HCT116 (cell line): Measurements from ENCODE around the gene GOLT1A. TPM values are rescaled to one million over a fixed set of nuclear protein-coding genes. Genes with fewer than 3 reads are reported as not detected.

Source experiments
- ATAC-seq: fragments of 200-7000 bp; cut with Tn5 transposase; 2 replicates; pipeline ENCODE4 v1.9.1; 2020; ENCODE audit warnings: mild to moderate bottlenecking, moderate library complexity
- BruUV-seq: library from RNA; stranded (reverse); fragments of 400-500 nt; replicated peaks from 2 replicates; lab custom pipeline; 2021; lab: Mats Ljungman, UMichigan
- CTCF ChIA-PET: fragments of 300-600 bp; sonication (Branson Sonifier 250); formaldehyde crosslinking; loops from one replicate; lab custom pipeline; 2021; ENCODE audit warnings: antibody characterized with exemption; lab: Charles Lee
- POLR2A ChIA-PET: fragments of 300-600, 350-600 bp; sonication (Branson Sonifier 250); formaldehyde crosslinking; loops from one replicate; lab custom pipeline; 2021; ENCODE audit warnings: antibody characterized with exemption; lab: Charles Lee
- RAD21 ChIA-PET, 2 experiments: fragments of 300-600 bp; sonication (Branson Sonifier 250); formaldehyde crosslinking; loops; one replicate each; lab custom pipeline; 2023; ENCODE audit warnings: low total read pairs in 2 of 2; ENCODE audit not compliant: uncharacterized antibody in 2 of 2, unreplicated experiment in 2 of 2, low non-redundant PET in 1 of 2; lab: Charles Lee
- DNase-seq: peaks from one replicate; pipeline ENCODE4 v3.0.0-alpha.2; 2010; ENCODE audit warnings: low read depth, low spot score
- H2AFZ ChIP-seq: fragments of 200-600 bp; shearing (Covaris generic), sonication (generic); 2 replicates; pipeline ENCODE4 v1.6.1; 2017; ENCODE audit warnings: low read depth, mixed run types, mixed read lengths, antibody characterized with exemption, low read length; ENCODE audit not compliant: poor library complexity, severe bottlenecking
- H3K27ac ChIP-seq: 2 replicates; pipeline ENCODE4 v1.5.1; 2012; ENCODE audit warnings: low read depth, low read length
- H3K27me3 ChIP-seq: fragments of 200-600 bp; sonication (generic); 2 replicates; pipeline ENCODE4 v1.6.1; 2016; ENCODE audit warnings: mixed run types, low read length, mixed read lengths; ENCODE audit not compliant: insufficient read depth
- H3K36me3 ChIP-seq, 2 experiments: fragments of 200-500 bp in 1 of 2; fragments of 200-600 bp in 1 of 2; sonication (Bioruptor generic) in 1 of 2; sonication (generic) in 1 of 2; 2 replicates each; pipeline versions ENCODE4 v1.5.1 to v1.6.1; 2014 to 2016; ENCODE audit warnings: low read length in 2 of 2, inconsistent platforms in 1 of 2, mixed read lengths in 1 of 2, mixed run types in 1 of 2; ENCODE audit not compliant: insufficient read depth in 2 of 2, control insufficient read depth in 1 of 2
- H3K4me1 ChIP-seq, 2 experiments: fragments of 200-600 bp in 1 of 2; sonication (generic) in 1 of 2; 2 replicates each; pipeline versions ENCODE4 v1.5.1 to v1.6.1; 2012 to 2017; ENCODE audit warnings: low read length in 2 of 2, inconsistent platforms in 1 of 2, mild to moderate bottlenecking in 1 of 2, mixed read lengths in 1 of 2, mixed run types in 1 of 2, moderate library complexity in 1 of 2; ENCODE audit not compliant: insufficient read depth in 2 of 2, control insufficient read depth in 1 of 2
- H3K4me2 ChIP-seq: fragments of 200-600 bp; sonication (generic); 2 replicates; pipeline ENCODE4 v1.6.1; 2017; ENCODE audit warnings: mixed run types, low read length, mixed read lengths
- H3K4me3 ChIP-seq, 2 experiments: fragments of 200-600 bp in 1 of 2; sonication (generic) in 1 of 2; replicated peaks in 1 of 2; 2 replicates each; pipeline ENCODE4 v1.5.1; 2011 to 2016; ENCODE audit warnings: low read length in 2 of 2, control low read depth in 1 of 2, low read depth in 1 of 2, mild to moderate bottlenecking in 1 of 2, mixed read lengths in 1 of 2, mixed run types in 1 of 2
- H3K79me2 ChIP-seq: fragments of 200-600 bp; sonication (generic); 2 replicates; pipeline ENCODE4 v1.6.1; 2017; ENCODE audit warnings: mild to moderate bottlenecking, mixed run types, low read length, moderate library complexity, mixed read lengths; ENCODE audit not compliant: insufficient read depth
- H3K9ac ChIP-seq: fragments of 200-600 bp; sonication (generic); 2 replicates; pipeline ENCODE4 v1.6.1; 2016; ENCODE audit warnings: low read length, mixed read lengths
- H3K9me2 ChIP-seq: fragments of 200-600 bp; sonication (generic), shearing (Covaris generic); 2 replicates; pipeline ENCODE4 v1.6.1; 2017; ENCODE audit warnings: mixed run types, mild to moderate bottlenecking, moderate library complexity; ENCODE audit not compliant: insufficient read depth
- H3K9me3 ChIP-seq, 2 experiments: fragments of 200-500 bp in 1 of 2; fragments of 200-600 bp in 1 of 2; sonication (Bioruptor generic) in 1 of 2; sonication (generic) in 1 of 2; 2 replicates each; pipeline ENCODE4 v1.6.1; 2014 to 2017; ENCODE audit warnings: low read length in 2 of 2, mixed read lengths in 2 of 2, inconsistent platforms in 1 of 2, low read depth in 1 of 2, mild to moderate bottlenecking in 1 of 2, mixed run types in 1 of 2, moderate library complexity in 1 of 2; ENCODE audit not compliant: control insufficient read depth in 1 of 2, insufficient read depth in 1 of 2
- H4K20me1 ChIP-seq: fragments of 200-600 bp; sonication (generic), shearing (Covaris generic); 2 replicates; pipeline ENCODE4 v1.6.1; 2017; ENCODE audit warnings: mixed run types, mild to moderate bottlenecking, moderate library complexity; ENCODE audit not compliant: insufficient read depth
- CBX3 ChIP-seq: IDR thresholded peaks from 2 replicates; pipeline ENCODE4 v1.6.1; 2012; ENCODE audit warnings: low read depth
- CEBPB ChIP-seq: IDR thresholded peaks from 2 replicates; pipeline ENCODE4 v1.6.1; 2012; ENCODE audit warnings: low read depth
- ELF1 ChIP-seq: IDR thresholded peaks from 2 replicates; pipeline ENCODE4 v1.6.1; 2012; ENCODE audit warnings: low read depth, borderline replicate concordance
- EZH2phosphoT487 ChIP-seq: fragments of 200-600 bp; IDR thresholded peaks from 2 replicates; pipeline ENCODE4 v1.6.1; 2018; ENCODE audit warnings: antibody characterized with exemption, borderline replicate concordance
- FOSL1 ChIP-seq: IDR thresholded peaks from 2 replicates; pipeline ENCODE4 v1.6.1; 2012; ENCODE audit warnings: low read depth
- JUND ChIP-seq: IDR thresholded peaks from 2 replicates; pipeline ENCODE4 v1.6.1; 2012
- MAX ChIP-seq: IDR thresholded peaks from 2 replicates; pipeline ENCODE4 v1.6.1; 2012
- POLR2AphosphoS5 ChIP-seq: IDR thresholded peaks from 2 replicates; pipeline ENCODE4 v1.6.1; 2011; ENCODE audit warnings: mild to moderate bottlenecking, low read depth, low read length, moderate library complexity
- RAD21 ChIP-seq: IDR thresholded peaks from 2 replicates; pipeline ENCODE4 v1.6.1; 2012; ENCODE audit warnings: low read depth, mild to moderate bottlenecking
- REST ChIP-seq: IDR thresholded peaks from 2 replicates; pipeline ENCODE4 v1.6.1; 2012; ENCODE audit warnings: low read depth
- SIN3A ChIP-seq: IDR thresholded peaks from 2 replicates; pipeline ENCODE4 v1.6.1; 2012; ENCODE audit warnings: low read depth
- SRF ChIP-seq: IDR thresholded peaks from 2 replicates; pipeline ENCODE4 v1.6.1; 2012; ENCODE audit warnings: low read depth
- TCF7L2 ChIP-seq: IDR thresholded peaks from 2 replicates; pipeline ENCODE4 v1.7.0; 2011; ENCODE audit warnings: borderline replicate concordance, inconsistent platforms; ENCODE audit not compliant: insufficient read depth, insufficient read length; ENCODE audit errors: extremely low read depth
- ZFX ChIP-seq: fragments of 450-650 bp; IDR thresholded peaks from 2 replicates; pipeline ENCODE4 v1.6.1; 2017
- ZNF274 ChIP-seq: fragments of 200-500 bp; sonication (Bioruptor generic); IDR thresholded peaks from 2 replicates; pipeline ENCODE4 v1.6.1; 2014; ENCODE audit warnings: mild to moderate bottlenecking, low read depth, low read length, inconsistent platforms
- intact Hi-C: fragments of 100-400 bp; cut with micrococcal nuclease; formaldehyde crosslinking; loops from 2 replicates; pipeline ENCODE4 v1.10.0; 2022
- total RNA-seq: library from RNA; stranded (reverse); gene quantifications from one replicate; pipeline ENCODE4 v1.2.1, GENCODE V29; 2021; ENCODE audit not compliant: unreplicated experiment
- TF ChIP-seq, protein P1 (sequence below): IDR thresholded peaks from 2 replicates; pipeline ENCODE4 v1.6.1; 2012
- TF ChIP-seq, protein P2 (sequence below), 3 experiments: fragments of 200-600 bp in 1 of 3; sonication (generic) in 1 of 3; IDR thresholded peaks in 2 of 3; conservative IDR thresholded peaks in 1 of 3; 2 replicates each; pipeline ENCODE4 v1.5.1; 2012 to 2017; ENCODE audit warnings: low read depth in 2 of 3, low read length in 2 of 3, antibody characterized with exemption in 1 of 3, borderline replicate concordance in 1 of 3, control low read depth in 1 of 3, mild to moderate bottlenecking in 1 of 3, mixed read lengths in 1 of 3, mixed run types in 1 of 3, moderate library complexity in 1 of 3; ENCODE audit not compliant: insufficient read depth in 1 of 3
- TF ChIP-seq, protein P3 (sequence below): IDR thresholded peaks from 2 replicates; pipeline ENCODE4 v1.6.1; 2011; ENCODE audit warnings: mild to moderate bottlenecking, low read length, moderate library complexity; ENCODE audit not compliant: insufficient replicate concordance; ENCODE audit errors: extremely low read depth

Gene GOLT1A
- total RNA-seq, 1 experiment from 2014 or later, result 8.0 TPM

DNA sequence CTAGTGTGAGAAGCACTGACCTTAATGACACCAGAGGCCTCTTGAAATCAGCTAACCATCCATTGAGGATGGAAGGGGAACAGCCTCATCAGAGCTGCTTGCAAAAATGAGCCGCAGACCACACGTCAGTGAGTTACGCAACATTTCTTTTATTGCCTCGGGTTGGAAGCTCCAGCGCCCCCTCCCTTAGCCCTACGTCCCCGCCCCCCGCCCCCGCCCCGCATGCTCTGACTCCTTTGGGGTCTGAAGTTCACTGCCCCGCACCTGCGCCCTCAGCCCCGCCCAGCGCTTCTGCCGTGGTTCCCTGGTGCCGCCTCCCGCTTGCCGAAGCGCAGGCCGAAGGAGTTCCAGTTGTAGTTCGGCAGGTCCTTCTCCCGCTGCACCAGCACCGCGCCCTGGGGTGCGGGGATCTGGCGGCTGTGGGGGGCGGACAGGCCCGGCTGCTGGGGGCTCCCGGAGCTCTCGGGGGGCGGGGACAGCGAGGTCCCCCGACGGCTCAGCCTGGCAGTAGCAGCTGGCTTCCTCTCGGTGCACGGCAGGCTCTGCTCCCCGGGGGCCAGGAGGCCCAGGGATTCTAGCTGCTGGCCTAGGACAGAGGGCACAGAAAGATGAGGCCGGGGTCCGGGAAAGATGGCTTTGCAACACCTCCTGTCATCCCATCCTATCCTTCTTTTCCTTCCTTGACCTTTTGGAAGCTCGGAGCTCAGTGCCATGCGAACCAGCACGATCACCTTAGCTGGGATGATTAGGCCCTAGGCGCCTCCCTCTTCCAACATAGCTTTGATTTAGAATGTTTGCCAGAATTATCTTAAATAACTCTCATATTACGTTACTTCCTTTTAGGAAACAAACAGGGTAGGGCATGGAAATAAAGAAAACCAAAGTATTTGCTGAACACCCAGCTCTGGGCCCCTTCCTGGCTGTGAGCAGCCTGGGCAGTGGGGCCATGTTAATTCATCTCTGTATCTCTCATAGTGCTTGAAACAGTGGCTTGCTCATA lies 23.3 kb downstream of the GOLT1A start:
- Histone ChIP-seq H3K4me3 (no peak overlapping the region), H3K9ac (no peak overlapping the region), H3K36me3 (no peaks in the 10 kb centered on the region), H3K79me2 (no peaks in the 10 kb centered on the region), H3K4me1 (peaks cover 0 to 9% of the 10 kb centered on the region in 2 experiments; a peak in 2 of 4 replicates), H3K27ac (no peak overlapping the region), H3K4me2 (no peak overlapping the region), H3K9me2 (no peaks in the 10 kb centered on the region), H3K27me3 (no peaks in the 10 kb centered on the region), H3K9me3 (no peaks in the 10 kb centered on the region), H2AFZ (no peak overlapping the region), H4K20me1 (no peaks in the 10 kb centered on the region)
- intact Hi-C loops, result no loop called here
- BruUV-seq, result no TSS peak
- no peak for ATAC-seq
- POLR2A ChIA-PET, result no interaction called here
- no peak for DNase-seq
- CTCF ChIA-PET, result interaction anchor here (1.2 kb wide), 1 partner anchor 16 kb away, joined by 6 read pairs; no protein-coding TSS in a partner anchor
- RAD21 ChIA-PET, result no interaction called here
- TF ChIP-seq, protein P1, sequence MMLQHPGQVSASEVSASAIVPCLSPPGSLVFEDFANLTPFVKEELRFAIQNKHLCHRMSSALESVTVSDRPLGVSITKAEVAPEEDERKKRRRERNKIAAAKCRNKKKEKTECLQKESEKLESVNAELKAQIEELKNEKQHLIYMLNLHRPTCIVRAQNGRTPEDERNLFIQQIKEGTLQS, result no peak
- TF ChIP-seq REST (no peak), JUND (no peak), TCF7L2 (no peak), EZH2phosphoT487 (no peak), RAD21 (no peak), SRF (no peak), CBX3 (no peak), FOSL1 (no peak), SIN3A (no peak), MAX (no peak), ZFX (no peak), CEBPB (no peak), ZNF274 (no peak), ELF1 (no peak), POLR2AphosphoS5 (no peak)
- TF ChIP-seq, protein P2, sequence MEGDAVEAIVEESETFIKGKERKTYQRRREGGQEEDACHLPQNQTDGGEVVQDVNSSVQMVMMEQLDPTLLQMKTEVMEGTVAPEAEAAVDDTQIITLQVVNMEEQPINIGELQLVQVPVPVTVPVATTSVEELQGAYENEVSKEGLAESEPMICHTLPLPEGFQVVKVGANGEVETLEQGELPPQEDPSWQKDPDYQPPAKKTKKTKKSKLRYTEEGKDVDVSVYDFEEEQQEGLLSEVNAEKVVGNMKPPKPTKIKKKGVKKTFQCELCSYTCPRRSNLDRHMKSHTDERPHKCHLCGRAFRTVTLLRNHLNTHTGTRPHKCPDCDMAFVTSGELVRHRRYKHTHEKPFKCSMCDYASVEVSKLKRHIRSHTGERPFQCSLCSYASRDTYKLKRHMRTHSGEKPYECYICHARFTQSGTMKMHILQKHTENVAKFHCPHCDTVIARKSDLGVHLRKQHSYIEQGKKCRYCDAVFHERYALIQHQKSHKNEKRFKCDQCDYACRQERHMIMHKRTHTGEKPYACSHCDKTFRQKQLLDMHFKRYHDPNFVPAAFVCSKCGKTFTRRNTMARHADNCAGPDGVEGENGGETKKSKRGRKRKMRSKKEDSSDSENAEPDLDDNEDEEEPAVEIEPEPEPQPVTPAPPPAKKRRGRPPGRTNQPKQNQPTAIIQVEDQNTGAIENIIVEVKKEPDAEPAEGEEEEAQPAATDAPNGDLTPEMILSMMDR (IDR thresholded peaks at IDR 0.05 in 2 of 3, conservative IDR thresholded peaks at IDR 0.05 in 1 of 3; ENCODE audit: borderline replicate concordance in 1 of 3, insufficient read depth in 1 of 3, low read depth in 2 of 3, low read length in 2 of 3), result no peak
- TF ChIP-seq, protein P3, sequence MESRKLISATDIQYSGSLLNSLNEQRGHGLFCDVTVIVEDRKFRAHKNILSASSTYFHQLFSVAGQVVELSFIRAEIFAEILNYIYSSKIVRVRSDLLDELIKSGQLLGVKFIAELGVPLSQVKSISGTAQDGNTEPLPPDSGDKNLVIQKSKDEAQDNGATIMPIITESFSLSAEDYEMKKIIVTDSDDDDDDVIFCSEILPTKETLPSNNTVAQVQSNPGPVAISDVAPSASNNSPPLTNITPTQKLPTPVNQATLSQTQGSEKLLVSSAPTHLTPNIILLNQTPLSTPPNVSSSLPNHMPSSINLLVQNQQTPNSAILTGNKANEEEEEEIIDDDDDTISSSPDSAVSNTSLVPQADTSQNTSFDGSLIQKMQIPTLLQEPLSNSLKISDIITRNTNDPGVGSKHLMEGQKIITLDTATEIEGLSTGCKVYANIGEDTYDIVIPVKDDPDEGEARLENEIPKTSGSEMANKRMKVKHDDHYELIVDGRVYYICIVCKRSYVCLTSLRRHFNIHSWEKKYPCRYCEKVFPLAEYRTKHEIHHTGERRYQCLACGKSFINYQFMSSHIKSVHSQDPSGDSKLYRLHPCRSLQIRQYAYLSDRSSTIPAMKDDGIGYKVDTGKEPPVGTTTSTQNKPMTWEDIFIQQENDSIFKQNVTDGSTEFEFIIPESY, result no peak
